Stimulated activated CD4-positive, alpha-beta T cell treated with anti-CD3 and anti-CD28 coated beads, Interleukin-1b, Interleukin-23, amount 100 ng/mL, for 48 hours (primary cell): ENCODE results near the gene PUM1.
"Not testable (repeated sequence)": the region's sequence is repeated elsewhere in the genome, so short reads cannot be mapped to it uniquely, and the experiment has no call there.

ENCODE experiments used
- DNase-seq: peaks from one replicate; pipeline ENCODE4 v3.0.0-alpha.2; 2020

Gene PUM1

DNA sequence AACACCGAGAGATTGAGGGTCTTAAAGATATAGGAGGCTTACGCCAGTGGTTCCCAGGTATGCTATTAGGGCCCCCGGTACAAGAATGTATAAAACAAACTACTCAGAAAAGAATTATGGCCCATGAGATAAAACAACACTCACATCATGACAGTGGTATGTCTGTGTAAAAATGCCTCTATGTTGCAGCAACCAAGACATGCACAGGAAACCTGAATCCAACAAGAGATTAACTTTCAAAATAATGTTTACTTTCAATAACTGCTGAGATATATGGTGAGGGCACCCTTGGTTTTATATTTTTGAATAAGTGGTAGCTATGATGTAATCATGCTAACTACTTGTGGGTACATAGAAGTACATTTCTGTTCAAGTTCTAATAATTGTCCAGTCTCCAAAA is 74.9 kb downstream of the PUM1 start:
- DNase-seq = no peak

DNA sequence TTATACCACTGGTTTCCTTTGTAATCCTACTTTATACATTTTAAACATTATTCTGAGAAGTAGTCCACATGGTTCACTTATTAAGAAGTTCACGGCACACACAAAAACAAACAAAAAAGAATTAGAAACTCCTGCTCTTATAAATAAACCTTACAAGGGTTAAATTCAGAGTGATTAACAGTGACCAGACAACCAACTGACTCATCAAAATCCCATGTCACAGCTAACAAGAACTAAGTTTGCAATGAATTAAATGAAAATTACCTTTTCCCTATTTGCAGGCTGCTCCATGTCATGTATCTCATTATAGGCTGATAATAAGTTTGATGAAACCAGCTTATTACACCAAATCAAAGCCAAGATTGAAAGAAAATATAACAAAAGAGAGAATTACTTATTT is 77.5 kb downstream of the PUM1 start:
- no peak for DNase-seq

DNA sequence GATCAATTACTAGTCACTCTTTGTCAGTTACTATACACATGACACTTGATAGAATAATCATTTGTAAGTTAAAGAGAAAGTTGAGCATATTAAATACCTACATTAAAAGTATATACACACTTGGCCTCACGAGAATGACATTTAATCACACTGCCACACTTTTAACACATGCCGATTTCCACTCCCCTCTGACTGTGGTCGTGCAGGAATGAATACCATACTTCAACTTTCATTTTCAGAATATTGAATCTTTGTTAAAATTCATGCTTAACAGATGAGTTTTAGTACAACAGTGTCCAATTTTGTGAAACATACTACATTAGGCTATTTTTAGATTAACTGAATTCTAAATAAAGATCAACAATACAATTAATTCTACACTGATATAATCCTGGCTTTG is 78.8 kb downstream of the PUM1 start:
- DNase-seq = no peak

DNA sequence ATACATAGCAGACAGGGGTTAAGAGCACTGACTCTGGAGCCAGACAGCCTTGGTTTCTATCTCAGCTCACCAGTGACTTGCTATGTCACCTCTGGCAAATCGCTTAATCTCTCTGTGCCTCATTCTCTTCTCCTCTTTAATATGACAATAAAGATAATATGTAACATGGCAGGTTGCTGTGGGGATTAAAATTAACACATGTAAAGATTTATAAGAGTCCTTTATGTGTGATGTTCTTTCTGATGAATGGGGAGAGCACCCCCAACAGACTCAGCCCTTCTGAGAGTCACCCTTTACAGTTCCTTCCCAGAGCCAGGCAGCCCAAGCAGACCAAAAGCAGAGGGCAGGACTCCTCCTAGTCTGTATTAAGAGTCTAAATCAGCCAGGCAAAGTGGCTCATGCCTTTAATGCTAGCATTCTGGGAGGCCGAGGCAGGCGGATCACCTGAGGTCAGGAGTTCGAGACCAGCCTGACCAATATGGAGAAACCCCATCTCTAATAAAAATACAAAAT is 80.5 kb downstream of the PUM1 start:
- no peak for DNase-seq

DNA sequence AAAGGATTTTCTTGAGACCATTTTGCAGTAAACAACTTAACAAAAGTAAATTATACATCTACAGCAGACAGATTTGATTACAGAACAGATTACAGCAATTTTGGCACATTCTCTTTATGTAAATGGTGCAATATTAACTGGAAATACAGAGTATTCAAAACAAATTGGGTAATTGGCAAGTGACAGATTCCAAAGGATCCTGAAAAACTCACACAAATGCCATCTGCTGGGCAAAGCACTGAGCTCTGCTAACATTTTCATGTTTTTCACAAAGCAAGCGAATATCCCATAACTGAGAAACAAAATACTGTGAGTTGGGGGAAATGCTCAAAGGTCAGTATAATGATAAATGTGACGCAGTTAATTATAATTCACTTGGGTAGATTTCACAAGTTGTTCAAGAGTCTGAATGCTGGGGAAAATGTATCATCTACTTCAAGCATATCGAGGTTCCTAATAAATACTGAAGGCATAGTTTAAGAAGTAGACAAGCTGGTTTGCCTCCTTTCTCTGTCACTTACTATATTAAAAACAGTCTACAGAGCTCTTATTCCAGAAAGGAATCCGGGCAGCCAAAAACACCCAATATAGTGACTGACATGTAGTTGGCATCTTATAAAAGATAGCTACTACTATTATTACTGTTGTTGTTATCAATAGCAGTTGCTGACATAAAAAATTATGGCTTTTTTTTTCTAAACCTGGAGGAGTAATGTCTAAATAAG is 81.2 kb downstream of the PUM1 start:
- no peak for DNase-seq

DNA sequence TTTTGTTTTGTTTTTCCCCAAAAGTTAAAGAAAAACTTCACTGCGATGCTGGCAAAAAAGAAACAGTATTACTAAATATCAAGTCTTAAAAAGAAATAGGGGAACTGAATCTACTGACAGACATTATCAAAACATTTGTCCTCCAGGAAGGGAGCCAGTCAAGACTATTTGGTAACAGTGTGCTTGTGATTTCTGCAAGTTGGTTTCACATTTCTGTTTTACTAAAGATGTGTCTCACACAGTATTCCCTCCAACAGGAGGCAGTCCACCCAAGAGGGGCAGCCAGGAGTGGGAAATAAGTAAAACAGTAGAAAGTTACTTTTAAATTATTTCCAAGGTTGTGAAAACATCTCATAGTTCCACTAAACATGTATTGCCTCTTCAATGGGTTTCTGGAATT is 82.6 kb downstream of the PUM1 start:
- no peak for DNase-seq

DNA sequence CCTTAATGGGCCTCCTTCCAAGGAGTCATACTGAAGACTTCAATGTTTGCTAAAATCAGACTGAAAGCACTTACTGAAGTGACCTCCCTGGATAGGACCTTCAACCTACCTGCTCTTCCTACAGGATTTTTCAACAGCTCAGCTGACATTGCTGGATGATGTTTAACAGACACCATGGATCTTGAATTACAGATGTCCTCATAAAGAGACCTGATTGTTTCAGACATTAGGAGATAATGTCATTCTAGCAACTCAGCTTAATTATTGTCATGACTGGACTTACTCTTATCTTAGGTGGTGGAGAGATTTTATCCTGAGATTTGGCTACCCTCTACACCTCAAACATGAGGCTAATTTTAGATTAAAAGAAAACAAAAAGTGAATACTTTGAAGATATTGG is 83.1 kb downstream of the PUM1 start:
- DNase-seq = no peak

DNA sequence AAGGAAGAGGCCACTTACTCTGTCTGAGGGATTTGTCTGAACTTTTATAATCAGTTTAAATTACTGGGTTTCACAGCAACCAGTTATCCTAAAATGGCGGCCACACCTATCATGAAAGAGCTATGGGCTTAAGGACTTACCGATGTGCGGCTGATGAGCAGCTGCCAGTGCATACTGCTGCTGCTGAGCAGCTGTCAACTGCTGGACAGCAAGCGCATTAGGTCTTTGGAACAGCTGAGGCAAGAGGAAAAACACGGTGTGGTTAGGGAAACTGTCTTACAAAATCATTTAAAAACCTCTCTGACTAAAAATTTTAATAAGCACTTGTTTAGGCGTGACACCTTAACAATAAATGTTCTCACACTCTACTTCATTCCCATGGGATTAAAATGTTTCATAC is 84.3 kb downstream of the PUM1 start:
- no peak for DNase-seq

DNA sequence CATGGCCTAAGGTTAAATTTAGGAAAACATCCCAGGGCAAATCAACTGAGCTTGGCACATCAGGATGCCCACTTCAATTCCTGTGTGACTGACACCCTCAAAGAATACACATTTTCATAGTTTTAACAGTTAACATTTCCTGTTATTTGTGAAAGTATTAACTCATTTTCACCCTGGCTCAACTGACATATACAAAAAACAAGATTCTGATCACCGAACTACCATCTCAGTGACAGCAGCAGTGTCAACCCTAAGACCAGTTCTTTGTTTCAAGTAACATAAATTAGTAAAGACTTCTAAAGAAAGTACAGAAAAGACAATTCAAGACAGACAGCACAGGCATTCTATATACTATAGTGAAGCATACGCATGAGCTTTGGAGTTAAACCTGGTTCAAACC is 88.0 kb downstream of the PUM1 start:
- no peak for DNase-seq

DNA sequence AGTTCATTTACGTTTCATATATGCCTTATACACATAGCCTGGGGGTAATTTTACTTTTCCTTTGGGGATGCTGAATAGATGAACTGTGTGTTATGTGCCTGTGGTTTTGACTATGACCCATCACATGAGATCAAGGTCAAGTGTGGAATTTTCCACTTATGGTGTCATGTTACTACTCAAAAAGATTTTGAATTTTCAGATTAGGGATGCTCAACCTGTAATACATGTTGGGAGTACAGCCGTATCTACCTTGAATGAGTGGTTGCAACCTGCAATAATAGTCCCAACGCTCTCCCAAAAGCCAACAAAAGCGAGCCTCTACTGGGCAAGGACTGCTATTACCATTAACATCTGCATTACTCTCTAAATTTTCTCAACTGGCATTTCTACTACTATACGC is 88.4 kb downstream of the PUM1 start:
- no peak for DNase-seq

DNA sequence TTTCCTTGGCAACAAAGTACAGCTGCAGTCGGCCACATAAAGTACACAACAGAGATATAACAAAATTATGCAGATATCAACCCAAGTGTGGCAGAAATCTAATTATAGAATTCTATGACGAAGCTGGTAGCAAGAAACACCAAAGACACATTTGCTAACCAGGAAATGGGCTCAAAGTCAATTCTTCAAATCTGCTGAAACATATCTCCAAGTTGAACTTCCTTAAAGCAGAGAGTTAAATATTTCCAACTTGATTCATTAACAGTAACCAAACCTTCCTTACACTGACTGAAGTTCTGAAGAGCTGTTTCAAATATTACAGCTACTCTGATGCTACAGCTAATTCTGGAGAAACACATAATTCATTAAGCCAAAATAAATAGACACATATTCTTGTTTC is 89.4 kb downstream of the PUM1 start:
- DNase-seq = no peak

DNA sequence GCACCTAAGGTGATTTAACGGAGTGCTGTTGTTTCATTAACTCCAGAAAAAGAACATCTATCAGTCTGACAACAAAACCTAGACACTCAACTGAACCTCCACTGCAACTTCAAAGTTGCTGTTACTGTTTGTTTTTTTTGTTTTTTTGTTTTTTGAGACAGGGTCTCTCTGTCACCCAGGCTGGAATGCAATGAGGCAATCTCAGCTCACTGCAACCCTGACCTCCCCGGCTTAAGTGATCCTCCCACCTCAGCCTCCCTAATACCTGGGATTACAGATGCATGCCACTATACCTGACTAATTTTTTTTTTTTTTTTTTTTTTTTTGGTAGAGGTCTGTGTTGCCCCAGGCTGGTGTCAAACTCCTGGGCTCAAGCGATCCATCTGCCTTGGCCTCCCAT is 90.3 kb downstream of the PUM1 start:
- DNase-seq = no peak

DNA sequence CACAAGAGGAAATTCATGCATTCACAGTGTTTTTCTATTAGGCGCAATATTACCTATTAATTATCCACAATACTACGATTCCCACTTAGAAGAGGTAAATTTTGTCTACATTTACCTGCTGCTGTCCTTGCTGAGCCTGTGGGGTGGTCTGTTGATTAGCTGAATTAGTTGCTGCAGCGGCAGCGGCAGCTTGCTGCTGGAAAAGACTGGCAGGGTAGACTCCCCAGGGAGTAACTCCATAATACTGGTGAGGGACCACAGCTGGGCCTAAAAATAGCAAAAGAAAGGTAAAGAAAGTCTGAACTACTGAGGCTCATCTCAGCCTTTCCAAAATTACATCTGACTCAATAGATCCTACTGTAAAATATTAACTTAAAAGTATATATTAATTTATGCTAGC is 91.0 kb downstream of the PUM1 start:
- DNase-seq = no peak

DNA sequence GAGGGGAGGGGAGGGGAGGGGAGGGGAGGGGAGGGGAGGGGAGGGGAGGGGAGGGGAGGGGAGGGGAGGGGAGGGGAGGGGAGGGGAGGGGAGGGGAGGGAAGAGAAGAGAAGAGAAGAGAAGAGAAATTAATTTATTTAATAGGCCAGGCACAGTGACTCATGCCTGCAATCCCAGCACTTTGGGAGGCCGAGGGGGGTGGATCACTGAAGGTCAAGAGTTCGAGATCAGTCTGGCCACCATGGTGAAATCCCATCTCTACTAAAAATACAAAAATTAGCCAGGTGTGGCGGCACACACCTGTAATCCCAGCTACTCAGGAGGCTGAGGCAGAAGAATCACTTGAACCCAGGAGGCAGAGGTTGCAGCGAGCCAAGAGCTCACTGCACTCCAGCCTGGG is 93.2 kb downstream of the PUM1 start:
- DNase-seq = not testable (repeated sequence)

DNA sequence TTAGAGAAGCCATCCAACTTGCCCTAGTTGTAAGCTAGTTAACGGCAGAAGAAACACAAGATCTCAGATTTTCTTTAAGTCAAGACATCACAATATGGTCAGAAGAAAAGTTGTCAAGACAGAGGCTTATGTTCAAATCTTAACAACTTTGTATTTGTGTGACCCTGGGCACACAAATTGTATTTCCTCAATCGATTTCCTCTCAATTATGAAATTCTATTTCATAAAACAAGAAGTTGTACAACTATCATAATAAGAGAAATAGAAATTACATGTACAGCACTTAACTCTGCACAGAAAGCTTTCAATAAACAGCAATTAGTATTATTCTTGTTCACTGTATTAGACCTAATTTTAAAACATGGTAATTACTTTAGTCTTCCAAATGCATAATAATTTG is 94.0 kb downstream of the PUM1 start:
- DNase-seq = no peak

DNA sequence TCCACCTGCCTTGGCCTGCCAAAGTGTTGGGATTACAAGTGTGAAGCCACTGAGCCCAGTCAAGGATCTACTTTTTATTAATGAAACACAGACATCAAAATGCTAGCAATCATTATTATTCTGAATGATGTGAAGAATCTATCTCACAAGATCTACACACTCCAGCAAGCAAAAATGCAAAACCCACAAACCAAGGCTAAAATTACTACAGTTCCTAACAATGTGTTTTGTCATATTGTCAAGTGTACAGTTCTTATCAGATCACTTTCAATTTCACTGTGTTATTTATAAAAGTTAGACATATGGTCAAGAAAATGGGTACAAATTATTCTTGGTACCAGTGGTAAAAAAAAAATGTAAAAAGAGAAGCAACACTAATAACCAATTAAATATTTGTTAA is 95.6 kb downstream of the PUM1 start:
- DNase-seq = no peak

DNA sequence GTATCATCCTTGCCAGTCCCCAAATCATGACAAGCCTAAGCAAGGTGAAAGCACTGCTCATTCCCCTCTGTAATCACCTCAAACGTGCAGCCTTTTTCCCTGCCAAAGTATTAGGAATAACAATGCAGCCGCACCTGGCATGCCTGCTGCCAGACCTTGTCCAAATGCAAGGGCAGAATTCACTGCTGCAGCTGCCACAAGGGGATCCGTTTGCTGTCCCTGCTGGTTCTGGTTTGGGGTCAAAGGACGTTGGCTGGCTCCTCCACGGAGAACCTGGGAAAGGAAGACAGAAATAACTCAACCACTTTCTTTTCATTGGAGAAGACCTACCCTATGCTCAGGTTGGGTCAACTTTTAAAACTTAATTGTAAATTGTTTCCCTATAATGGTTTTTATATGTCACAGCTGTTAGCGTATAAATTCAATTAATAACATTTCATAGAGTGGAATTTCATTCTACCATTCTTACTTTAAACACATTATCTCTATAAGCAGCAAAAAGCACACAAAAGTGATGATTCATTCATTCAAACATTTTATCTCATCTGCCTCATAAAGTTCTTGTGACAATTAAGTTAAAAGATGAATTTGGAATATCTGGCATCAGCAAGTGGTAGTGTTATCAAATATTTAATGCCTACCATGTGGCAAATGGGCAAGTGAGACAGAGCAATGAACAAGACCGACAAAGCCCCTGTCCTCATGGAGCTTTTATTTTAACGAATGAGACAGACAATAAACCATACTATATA is 97.1 kb downstream of the PUM1 start:
- DNase-seq = no peak

DNA sequence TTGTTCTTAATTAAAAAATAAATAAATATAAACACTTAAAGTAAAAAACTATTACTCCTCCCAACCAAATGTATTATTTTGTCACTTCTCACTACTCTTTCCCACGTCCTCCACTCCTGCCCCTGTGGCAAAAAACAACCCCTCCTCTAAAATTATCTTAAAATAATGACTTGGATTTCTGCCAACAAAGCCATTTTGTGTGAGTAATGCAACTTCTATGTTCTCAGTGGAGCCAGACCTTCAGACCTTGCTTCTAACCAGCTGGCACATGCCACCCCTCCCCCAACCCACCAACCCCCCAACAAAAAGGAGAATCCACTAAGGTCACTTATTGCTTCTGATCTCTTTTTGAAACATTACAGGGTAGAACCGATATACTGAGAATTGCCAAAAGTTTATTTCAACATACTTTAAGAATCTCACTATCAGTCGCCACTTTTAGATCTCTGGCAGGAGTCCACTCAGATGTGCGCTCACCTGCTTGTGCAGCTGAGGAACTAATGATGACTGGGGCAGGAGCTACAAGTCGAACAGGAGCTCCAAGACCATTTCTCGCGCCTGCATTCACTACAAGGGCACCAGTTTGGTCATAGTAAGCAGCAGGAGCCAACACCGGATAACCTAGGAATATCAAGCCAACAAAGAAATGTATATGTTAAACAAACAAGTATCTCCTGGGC is 98.7 kb downstream of the PUM1 start:
- no peak for DNase-seq

DNA sequence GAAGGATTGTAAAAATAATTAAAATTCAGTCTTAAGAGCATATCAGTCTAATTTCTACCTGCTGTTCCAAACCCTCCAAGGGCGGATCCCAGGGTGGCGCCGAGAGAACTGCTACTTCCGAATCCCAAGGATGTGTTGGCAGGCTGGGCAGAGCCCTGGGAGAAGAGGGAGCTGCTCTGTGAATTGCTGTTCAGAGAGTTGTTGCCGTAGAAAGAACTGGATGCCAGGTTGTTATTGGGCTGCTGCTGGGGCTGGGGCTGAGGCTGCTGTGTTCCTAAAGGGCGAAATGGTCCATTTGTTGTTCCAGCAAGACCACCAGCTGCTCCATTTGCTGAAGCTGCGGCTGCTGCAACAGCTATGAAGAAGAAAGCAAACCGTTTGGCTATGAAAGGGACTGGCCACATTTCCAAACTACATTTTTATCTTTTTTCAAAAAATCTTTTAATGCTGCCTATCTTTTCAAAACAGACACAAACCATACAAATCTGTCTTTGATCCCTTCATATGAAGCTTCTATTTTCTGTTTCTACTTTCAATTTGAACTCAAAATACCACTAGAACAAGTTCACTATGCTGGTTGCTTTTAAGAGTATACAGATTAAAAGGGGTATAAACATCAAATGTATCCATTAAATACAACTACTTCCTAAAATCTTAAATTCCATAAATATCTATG is 99.5 kb downstream of the PUM1 start:
- DNase-seq = no peak

DNA sequence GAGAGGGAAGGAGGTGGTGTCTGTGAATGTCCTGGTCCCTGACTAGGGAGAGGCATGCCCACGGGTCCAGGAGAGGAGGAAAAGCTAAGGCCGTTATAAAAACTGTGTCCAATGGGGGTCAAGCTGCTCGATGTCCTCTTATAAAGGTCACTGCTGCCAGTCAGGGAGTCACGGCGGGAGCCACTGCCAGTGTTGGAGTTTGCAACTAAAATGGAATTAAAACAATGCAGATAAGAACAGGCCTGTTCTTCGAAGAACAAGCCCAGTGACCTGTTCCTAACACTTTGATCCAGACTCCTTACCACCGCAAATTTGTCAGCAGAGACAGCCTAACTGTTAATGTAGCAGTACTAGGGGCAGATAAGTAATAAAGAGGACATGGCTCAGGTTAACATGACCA is 100.8 kb downstream of the PUM1 start:
- DNase-seq = no peak

DNA sequence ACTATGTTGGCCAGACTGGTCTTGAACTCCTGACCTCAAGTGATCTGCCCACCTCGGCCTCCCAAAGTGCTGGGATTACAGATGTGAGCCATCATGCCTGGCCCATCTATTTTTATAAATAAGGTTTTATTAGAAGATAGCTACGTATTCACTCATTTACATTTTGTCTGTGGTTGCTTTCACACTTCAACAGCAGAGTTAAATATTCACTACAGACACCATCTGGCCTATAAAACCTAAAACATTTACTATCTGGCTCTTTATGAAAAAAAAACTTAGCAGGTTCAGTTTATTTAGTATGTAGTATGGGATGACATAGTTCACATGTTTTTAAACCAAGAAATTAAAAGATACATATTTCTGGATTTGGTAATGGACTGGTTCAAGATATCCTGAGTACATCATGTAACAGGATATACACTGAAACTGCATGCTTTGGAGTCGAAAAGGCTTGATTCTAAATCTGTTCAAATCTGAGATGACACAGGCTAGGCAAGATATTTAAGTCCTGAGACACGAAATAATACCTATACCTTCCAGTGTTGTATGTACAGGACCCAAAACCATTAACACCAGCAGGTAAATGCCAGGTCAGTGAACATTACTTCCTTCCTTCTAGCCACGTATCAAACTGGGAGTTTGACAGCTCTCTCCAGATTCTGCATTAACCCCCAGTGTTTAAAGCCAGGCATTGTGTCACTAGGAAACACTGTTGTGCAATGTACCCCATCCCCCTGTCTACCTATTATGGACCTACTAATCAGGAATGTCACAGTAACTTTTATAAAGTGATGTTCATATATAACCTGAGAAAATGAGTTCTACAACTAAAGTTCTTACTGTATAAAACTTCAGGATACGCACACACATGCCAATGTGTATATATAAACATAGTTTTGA is 102.7 kb downstream of the PUM1 start:
- DNase-seq = no peak

DNA sequence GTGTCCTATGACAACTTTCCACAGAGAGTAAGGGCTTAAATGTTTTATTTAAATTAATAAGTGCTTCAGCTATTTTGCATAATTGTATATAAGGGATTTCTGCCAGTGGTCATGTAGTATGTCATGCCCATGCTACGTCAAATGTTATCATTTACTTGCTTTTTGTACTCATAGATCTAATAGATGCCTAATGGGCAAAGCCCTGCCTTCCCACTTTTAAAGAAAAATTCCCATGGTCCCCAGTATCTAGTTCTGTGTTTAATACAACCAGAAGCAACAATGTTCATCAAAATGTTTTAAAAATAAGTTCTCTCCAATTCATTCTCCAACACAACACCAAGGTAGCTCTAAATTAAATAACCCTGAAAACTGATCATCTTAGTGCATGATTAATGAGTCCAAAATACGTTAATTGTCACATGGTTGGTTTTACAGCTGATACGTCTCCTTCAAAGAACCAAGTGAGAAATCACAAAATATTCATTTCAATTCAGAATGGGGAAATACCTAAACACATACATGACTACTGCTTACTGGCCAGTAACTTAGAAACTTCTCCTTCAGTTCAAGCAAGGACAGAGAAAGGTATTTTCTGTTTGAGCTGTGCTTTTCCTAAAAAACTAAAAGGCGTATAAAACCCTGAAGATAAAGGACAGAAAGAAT is 107.8 kb downstream of the PUM1 start:
- no peak for DNase-seq
